Measurements from ENCODE around the gene PCDHB16.
A peak's percentile ranks its signal among the peaks of the same experiment; 100 is the strongest.
"Not testable (repeated sequence)": the region's sequence is repeated elsewhere in the genome, so short reads cannot be mapped to it uniquely, and the experiment has no call there.

The PCDHB16 gene

GRCh38 chr5:141155540-141156374, 26.4 kb upstream of the PCDHB16 start:
- TF ChIP-seq CTCF (conservative IDR thresholded peaks at IDR 0.05; ENCODE audit: control insufficient read depth, insufficient read depth, low read depth, low read length) = no peak
- no peak for DNase-seq (ENCODE audit: low read depth)
- H3K4me3 ChIP-seq (ENCODE audit: control insufficient read depth, low read depth, low read length) = no peak overlapping the region

- not testable (repeated sequence) for DNase-seq (ENCODE audit: low read depth); H3K4me3 ChIP-seq (ENCODE audit: control insufficient read depth, low read depth, low read length)
Measured at GRCh38 chr5:141157356-141157755, 24.8 kb upstream of the PCDHB16 start.

GRCh38 chr5:141157901-141158300, 24.3 kb upstream of the PCDHB16 start:
- DNase-seq (ENCODE audit: low read depth); H3K4me3 ChIP-seq (ENCODE audit: control insufficient read depth, low read depth, low read length): not testable (repeated sequence)

GRCh38 chr5:141172381-141173204, 9.6 kb upstream of the PCDHB16 start, which contains the start of gene PCDHB7:
PCDHB7 (plus strand) TSS chr5:141172644; CDS start chr5:141172836, 192 bp downstream.
- no peak within 1 kb of the TSS for H3K4me3 ChIP-seq (ENCODE audit: control insufficient read depth, low read depth, low read length)
- peak; percentile 20 for DNase-seq (ENCODE audit: low read depth)
- peak; percentile 48 for TF ChIP-seq CTCF (conservative IDR thresholded peaks at IDR 0.05; ENCODE audit: control insufficient read depth, insufficient read depth, low read depth, low read length)

GRCh38 chr5:141174291-141175104, 7.7 kb upstream of the PCDHB16 start:
- DNase-seq (ENCODE audit: low read depth); H3K4me3 ChIP-seq (ENCODE audit: control insufficient read depth, low read depth, low read length): not testable (repeated sequence)

GRCh38 chr5:141175933-141176332, 6.3 kb upstream of the PCDHB16 start:
- H3K4me3 ChIP-seq (ENCODE audit: control insufficient read depth, low read depth, low read length) = no peak overlapping the region
- no peak for DNase-seq (ENCODE audit: low read depth)
- no peak for TF ChIP-seq CTCF (conservative IDR thresholded peaks at IDR 0.05; ENCODE audit: control insufficient read depth, insufficient read depth, low read depth, low read length)

- not testable (repeated sequence) for H3K4me3 ChIP-seq (ENCODE audit: control insufficient read depth, low read depth, low read length); DNase-seq (ENCODE audit: low read depth)
Measured at GRCh38 chr5:141177577-141178191, 4.5 kb upstream of the PCDHB16 start, which contains the start of gene PCDHB8. PCDHB8 (plus strand) TSS chr5:141177790; CDS start chr5:141178035, 245 bp downstream.

- not testable (repeated sequence) for DNase-seq (ENCODE audit: low read depth); H3K4me3 ChIP-seq (ENCODE audit: control insufficient read depth, low read depth, low read length)
Measured at GRCh38 chr5:141179371-141179770, 2.8 kb upstream of the PCDHB16 start.

- H3K4me3 ChIP-seq (ENCODE audit: control insufficient read depth, low read depth, low read length); DNase-seq (ENCODE audit: low read depth): not testable (repeated sequence)
Measured at GRCh38 chr5:141179876-141180275, 2.3 kb upstream of the PCDHB16 start.
